Activated CD4-positive, alpha-beta T cell treated with anti-CD3 and anti-CD28 coated beads for 36 hours (primary cell): ENCODE measurements around the gene KIF2C. TPM values are rescaled to one million over a fixed set of nuclear protein-coding genes. Genes with fewer than 3 reads are reported as not detected.

Experiments
- ATAC-seq: fragments of 200-7000 bp; cut with Tn5 transposase; one replicate; pipeline ENCODE4 v1.10.0; 2021; ENCODE audit warnings: mild to moderate bottlenecking, moderate library complexity
- CTCF ChIA-PET: fragments of 350-600 bp; sonication (Branson Sonifier 250); formaldehyde crosslinking; loops from one replicate; lab custom pipeline; 2021; ENCODE audit warnings: antibody characterized with exemption; lab: Charles Lee
- POLR2A ChIA-PET: fragments of 350-600 bp; sonication (Branson Sonifier 250); formaldehyde crosslinking; loops from one replicate; lab custom pipeline; 2021; ENCODE audit warnings: antibody characterized with exemption, inconsistent platforms; lab: Charles Lee
- DNase-seq: peaks from one replicate; pipeline ENCODE4 v3.0.0-alpha.2; 2020
- H3K27ac Mint-ChIP-seq: one replicate; pipeline ENCODE4 v1.8.0; 2021; ENCODE audit warnings: mixed read lengths
- H3K27me3 Mint-ChIP-seq: one replicate; pipeline ENCODE4 v1.8.0; 2021; ENCODE audit warnings: mixed read lengths
- H3K36me3 Mint-ChIP-seq: one replicate; pipeline ENCODE4 v1.8.0; 2021; ENCODE audit warnings: low read depth, mixed read lengths
- H3K4me1 Mint-ChIP-seq: one replicate; pipeline ENCODE4 v1.8.0; 2021; ENCODE audit warnings: mixed read lengths
- H3K4me3 Mint-ChIP-seq: one replicate; pipeline ENCODE4 v1.8.0; 2021; ENCODE audit warnings: mild to moderate bottlenecking, moderate library complexity, mixed read lengths
- H3K9me3 Mint-ChIP-seq: one replicate; pipeline ENCODE4 v1.8.0; 2021; ENCODE audit warnings: low read depth, mixed read lengths
- intact Hi-C, 2 experiments: fragments of 100-400 bp; cut with DNase I in 1 of 2; cut with micrococcal nuclease in 1 of 2; formaldehyde crosslinking; loops; one replicate each; pipeline versions ENCODE4 v1.14.2 to v1.15.1; 2022 to 2024; cut with DNase I, micrococcal nuclease
- total RNA-seq, 2 experiments: library from RNA; stranded (reverse); gene quantifications; one replicate each; pipeline ENCODE4 v1.2.3, GENCODE V29; 2021

KIF2C gene
- total RNA-seq, 2 experiments from 2014 or later = 101 to 119 TPM

- H3K27ac Mint-ChIP-seq = no peak overlapping the region
- no peak overlapping the region for H3K4me3 Mint-ChIP-seq
Measured at GRCh38 chr1:44718091-44718490, 21.5 kb upstream of the KIF2C start.

DNA sequence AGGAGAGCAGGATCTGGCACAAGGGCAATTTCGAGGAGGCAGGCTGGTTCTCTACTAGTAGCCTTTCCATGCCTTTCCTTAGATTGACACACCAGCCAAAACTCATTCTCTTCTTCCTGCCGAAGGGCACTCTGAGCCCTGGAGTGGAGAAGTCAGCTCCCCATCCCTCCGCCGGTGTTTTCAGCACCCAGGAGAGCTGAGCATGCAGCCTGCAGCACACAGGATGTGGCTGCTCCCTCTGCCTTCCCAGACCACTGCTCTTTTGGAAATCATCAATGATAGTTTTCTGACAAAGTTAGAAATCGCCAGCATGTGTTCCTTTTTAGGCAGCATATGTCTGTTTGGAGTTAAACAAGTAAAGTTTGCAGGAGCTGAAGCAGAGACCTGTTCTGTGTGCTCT lies 20.3 kb upstream of the KIF2C start:
- Mint-ChIP-seq H3K9me3 (no peaks in the 10 kb centered on the region), H3K27me3 (no peaks in the 10 kb centered on the region), H3K27ac (no peak overlapping the region), H3K36me3 (peaks cover 5% of the 10 kb centered on the region), H3K4me1 (peaks cover 83% of the 10 kb centered on the region), H3K4me3 (no peak overlapping the region)
- ChIA-PET CTCF (interaction anchor here (0.7 to 5.7 kb wide), 3 partner anchors 10 to 1584 kb away, joined by 4 to 34 read pairs (median 7); partner anchors contain the start of gene RNU5D-1), POLR2A (interaction anchor here (0.5 to 18.5 kb wide), 7 partner anchors 11 to 102 kb away, joined by 3 to 675 read pairs (median 5); partner anchors contain the start of genes PLK3 and RNU5D-1)
- DNase-seq (no peak), ATAC-seq (no peak)
- intact Hi-C loops = no loop called here

More at GRCh38 chr1:44718091-44718490, 21.5 kb upstream of the KIF2C start:
- no peak for DNase-seq
- Mint-ChIP-seq H3K27me3 (no peaks in the 10 kb centered on the region), H3K4me1 (peaks cover 73% of the 10 kb centered on the region), H3K9me3 (no peaks in the 10 kb centered on the region), H3K36me3 (peaks cover 3% of the 10 kb centered on the region)
- intact Hi-C loops = no loop called here
- CTCF ChIA-PET = interaction anchor here (0.5 to 5.7 kb wide), 8 partner anchors 9 to 352 kb away, joined by 3 to 34 read pairs (median 3); partner anchors contain the start of gene RNU5D-1
- POLR2A ChIA-PET = interaction anchor here (0.6 to 18.5 kb wide), 4 partner anchors 12 to 107 kb away, joined by 4 to 675 read pairs (median 8); partner anchors contain the start of genes ARMH1, RNU5D-1 and TMEM53
- no peak for ATAC-seq

- Mint-ChIP-seq H3K4me3 (peak overlapping the region; percentile 16), H3K36me3 (peaks cover 11% of the 10 kb centered on the region), H3K27me3 (no peaks in the 10 kb centered on the region), H3K4me1 (peaks cover 83% of the 10 kb centered on the region), H3K9me3 (no peaks in the 10 kb centered on the region), H3K27ac (peak overlapping the region; percentile 47)
- DNase-seq (no peak), ATAC-seq (no peak)
- CTCF ChIA-PET = interaction anchor here (0.7 to 5.7 kb wide), 2 partner anchors 9 to 1583 kb away, joined by 4 to 34 read pairs; partner anchors contain the start of gene RNU5D-1
- POLR2A ChIA-PET = interaction anchor here (0.6 to 18.5 kb wide), 12 partner anchors 11 to 1526 kb away, joined by 3 to 675 read pairs (median 16); partner anchors contain the start of genes BEST4, PLK3, RNU5D-1 and RPS8
- intact Hi-C loops = loop anchor here (2.0 to 5.0 kb wide), 4 partner anchors 19 to 582 kb away; partner anchors contain the start of genes ARMH1 (in 1 of the 2), EIF2B3 (in 1 of the 2), KIF2C (in 1 of the 2) and TMEM53 (in 1 of the 2)
Measured at GRCh38 chr1:44720281-44720680, 19.4 kb upstream of the KIF2C start.

GRCh38 chr1:44721485-44722361 lies 17.9 kb upstream of the KIF2C start:
- CTCF ChIA-PET = interaction anchor here (0.6 to 1.8 kb wide), 7 partner anchors 10 to 160 kb away, joined by 3 to 41 read pairs (median 5); partner anchors contain the start of genes BTBD19 and RNU5D-1

DNA sequence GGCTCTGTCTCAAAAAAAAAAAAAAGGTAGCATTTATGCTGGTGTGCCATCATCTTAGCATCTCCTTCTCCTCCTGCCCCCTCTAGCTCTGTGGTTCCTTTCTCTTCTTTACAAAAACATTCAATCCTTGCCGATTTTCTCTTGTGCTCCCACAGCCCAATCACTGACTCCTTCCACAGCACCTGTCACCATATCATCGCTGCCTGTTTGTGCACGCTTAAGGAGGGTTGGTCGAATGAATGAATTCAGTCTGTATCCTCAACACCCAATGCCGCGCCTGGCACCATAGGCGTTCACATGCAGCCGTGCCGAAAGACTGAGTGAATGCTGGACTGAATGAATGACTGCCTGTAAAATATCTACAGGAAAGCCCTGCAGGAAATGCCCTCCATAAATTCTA lies 16.6 kb upstream of the KIF2C start:
- intact Hi-C loops = loop anchor here (2.0 to 5.0 kb wide), 3 partner anchors 86 to 579 kb away; partner anchors contain the start of genes BTBD19 (in 1 of the 2) and EIF2B3 (in 1 of the 2)
- CTCF ChIA-PET = interaction anchor here (1.4 kb wide), 1 partner anchor 86 kb away, joined by 4 read pairs; no protein-coding TSS in a partner anchor
- DNase-seq (peak; percentile 64), ATAC-seq (peak; percentile 8)
- Mint-ChIP-seq H3K36me3 (peaks cover 14% of the 10 kb centered on the region), H3K4me3 (peak overlapping the region; percentile 66), H3K27me3 (no peaks in the 10 kb centered on the region), H3K27ac (peak overlapping the region; percentile 95), H3K4me1 (peaks cover 77% of the 10 kb centered on the region), H3K9me3 (no peaks in the 10 kb centered on the region)
- POLR2A ChIA-PET = interaction anchor here (0.8 to 18.5 kb wide), 6 partner anchors 8 to 425 kb away, joined by 5 to 675 read pairs (median 87); partner anchors contain the start of genes BTBD19, DYNLT4 and RNU5D-1

More at GRCh38 chr1:44721485-44722361, 17.9 kb upstream of the KIF2C start:
- Mint-ChIP-seq H3K36me3 (peaks cover 14% of the 10 kb centered on the region), H3K4me1 (peaks cover 80% of the 10 kb centered on the region), H3K4me3 (peak overlapping the region; percentile 66), H3K27me3 (no peaks in the 10 kb centered on the region), H3K27ac (peak overlapping the region; percentile 96), H3K9me3 (no peaks in the 10 kb centered on the region)
- peak; percentile 85 for ATAC-seq
- POLR2A ChIA-PET = interaction anchor here (0.6 to 18.5 kb wide), 63 partner anchors 9 to 1876 kb away, joined by 3 to 675 read pairs (median 6); partner anchors contain the start of genes ARMH1, BEST4, BTBD19 and CCDC163
- intact Hi-C loops = loop anchor here (1.0 to 5.0 kb wide), 8 partner anchors 9 to 581 kb away; partner anchors contain the start of genes KIF2C (in 2 of the 2), ARMH1 (in 1 of the 2), BTBD19 (in 1 of the 2) and EIF2B3 (in 1 of the 2)
- peak; percentile 89 for DNase-seq

GRCh38 chr1:44723496-44724295 lies 15.9 kb upstream of the KIF2C start:
- Mint-ChIP-seq H3K4me3 (peak overlapping the region; percentile 66), H3K27ac (peak overlapping the region; percentile 95), H3K4me1 (peaks cover 75% of the 10 kb centered on the region), H3K27me3 (no peaks in the 10 kb centered on the region), H3K36me3 (peaks cover 14% of the 10 kb centered on the region), H3K9me3 (no peaks in the 10 kb centered on the region)
- intact Hi-C loops = loop anchor here (2.0 to 5.0 kb wide), 3 partner anchors 85 to 579 kb away; partner anchors contain the start of genes BTBD19 (in 1 of the 2) and EIF2B3 (in 1 of the 2)
- DNase-seq (peak; percentile 77), ATAC-seq (peak; percentile 15)
- ChIA-PET CTCF (interaction anchor here (1.4 kb wide), 1 partner anchor 86 kb away, joined by 4 read pairs; no protein-coding TSS in a partner anchor), POLR2A (interaction anchor here (0.5 to 18.5 kb wide), 4 partner anchors 8 to 425 kb away, joined by 5 to 675 read pairs (median 21); no protein-coding TSS in a partner anchor)

DNA sequence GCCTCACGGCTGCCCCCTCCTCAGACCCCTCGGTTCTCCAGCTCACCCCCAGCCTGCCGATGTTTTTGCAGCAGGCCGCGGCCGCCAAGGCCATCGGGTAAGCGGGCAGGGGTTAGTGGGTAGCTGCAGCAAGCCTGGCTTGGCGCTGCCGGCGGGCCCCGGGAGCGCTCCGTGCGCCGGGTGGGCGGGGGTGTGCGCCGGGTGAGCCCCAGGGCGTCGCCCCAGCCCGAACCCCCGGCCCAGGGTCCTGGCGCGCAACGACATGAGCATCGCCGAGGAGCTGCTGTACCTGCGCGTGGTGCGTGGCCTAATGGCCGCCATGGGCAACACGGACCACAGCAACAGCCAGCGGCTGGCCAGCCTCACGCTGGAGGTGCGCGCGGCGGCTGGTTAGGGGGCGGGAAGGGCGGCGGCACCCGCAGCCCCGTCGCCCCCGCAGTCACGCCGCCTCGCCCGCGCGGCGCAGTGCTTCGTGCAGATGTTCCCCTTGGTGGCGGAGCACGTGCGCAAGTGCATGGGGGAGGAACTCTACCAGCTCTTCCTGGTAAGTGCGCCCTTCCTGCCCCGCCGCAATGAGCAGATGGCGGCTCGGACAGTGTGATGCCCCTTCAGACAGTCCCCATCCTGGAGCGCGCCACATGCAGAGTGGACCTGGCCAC lies 15.2 kb upstream of the KIF2C start:
- peaks cover 14% of the 10 kb centered on the region for H3K36me3 Mint-ChIP-seq
- ChIA-PET POLR2A (interaction anchor here (18.5 kb wide), 1 partner anchor 96 kb away, joined by 675 read pairs; no protein-coding TSS in a partner anchor), CTCF (no interaction called here)
- H3K9me3 Mint-ChIP-seq = no peaks in the 10 kb centered on the region
- H3K4me1 Mint-ChIP-seq = peaks cover 73% of the 10 kb centered on the region
- peak overlapping the region; percentile 70 for H3K4me3 Mint-ChIP-seq
- intact Hi-C loops = loop anchor here (5.0 kb wide), 2 partner anchors 263 to 578 kb away; partner anchors contain the start of gene EIF2B3 (in 1 of the 2)
- ATAC-seq (no peak), DNase-seq (no peak)
- H3K27ac Mint-ChIP-seq = peak overlapping the region; percentile 87
- H3K27me3 Mint-ChIP-seq = no peaks in the 10 kb centered on the region

DNA sequence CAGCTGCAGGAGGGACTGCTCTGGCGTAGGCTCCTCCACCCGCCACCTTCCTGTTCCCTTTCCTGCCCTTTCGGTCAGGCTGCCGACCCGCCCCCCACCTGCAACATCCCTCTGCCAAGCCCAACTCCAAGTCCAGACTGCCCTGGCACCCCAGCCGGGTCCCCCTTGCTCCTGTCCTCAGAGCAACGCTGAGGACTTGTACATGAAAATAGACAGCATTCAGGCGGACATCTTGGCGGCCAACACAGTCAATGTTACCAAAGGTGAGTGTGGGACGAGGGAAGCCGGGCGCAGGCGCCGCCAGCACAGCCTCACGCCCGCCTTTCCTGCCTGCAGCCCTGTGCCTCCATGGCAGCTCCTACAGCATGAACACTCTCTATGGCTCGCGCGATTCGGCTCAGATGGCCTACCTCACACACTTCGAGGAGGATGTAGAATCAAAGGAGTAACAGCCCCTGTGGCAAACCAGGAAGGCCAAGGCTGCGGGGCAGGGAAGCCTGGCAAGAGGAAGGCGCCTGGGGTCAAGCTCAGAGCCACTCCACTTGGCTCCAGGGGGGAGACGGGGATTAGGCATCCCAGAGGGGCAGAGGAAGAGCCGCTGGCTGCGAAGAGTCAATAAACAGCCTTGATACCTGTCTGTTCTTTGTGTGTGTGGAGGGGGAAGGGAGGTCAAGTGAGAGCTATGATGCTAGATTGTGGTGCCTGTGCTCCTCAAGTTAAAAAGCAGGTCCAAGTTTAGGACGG lies 14.5 kb upstream of the KIF2C start:
- Mint-ChIP-seq H3K4me1 (peaks cover 69% of the 10 kb centered on the region), H3K4me3 (peak overlapping the region; percentile 70), H3K27me3 (no peaks in the 10 kb centered on the region), H3K9me3 (no peaks in the 10 kb centered on the region), H3K36me3 (peaks cover 14% of the 10 kb centered on the region), H3K27ac (peak overlapping the region; percentile 87)
- intact Hi-C loops = loop anchor here (5.0 kb wide), 2 partner anchors 262 to 577 kb away; partner anchors contain the start of gene EIF2B3 (in 1 of the 2)
- CTCF ChIA-PET = no interaction called here
- POLR2A ChIA-PET = interaction anchor here (0.6 to 18.5 kb wide), 2 partner anchors 88 to 96 kb away, joined by 3 to 675 read pairs; no protein-coding TSS in a partner anchor
- DNase-seq = no peak
- ATAC-seq = no peak
